ENCODE data around the gene TMPRSS11A. TPM values are rescaled to one million over a fixed set of nuclear protein-coding genes. Genes with fewer than 3 reads are reported as not detected.

TMPRSS11A gene
- total RNA-seq, 1 experiment from 2014 or later, result not detected

DNA sequence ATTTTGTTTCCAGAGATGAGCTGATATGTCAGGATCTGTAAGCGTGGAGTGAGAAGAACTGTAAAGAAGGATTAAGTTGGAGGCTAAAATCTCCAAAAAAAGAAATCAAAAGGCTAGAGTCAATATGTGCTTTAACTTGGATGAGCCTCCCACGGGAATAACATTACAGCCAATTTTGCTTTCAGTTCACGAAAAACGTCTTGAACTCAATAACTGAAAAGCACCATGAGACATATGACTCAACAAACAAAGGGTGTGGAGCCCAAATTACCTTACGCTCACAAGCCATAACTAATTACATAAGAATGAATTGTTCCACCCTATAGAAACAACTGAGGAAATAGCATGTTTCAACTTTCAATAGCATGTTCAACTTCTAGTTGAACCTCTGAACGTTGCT, 101.8 kb downstream of the TMPRSS11A start:
- no peak for TF ChIP-seq SIN3A (IDR thresholded peaks at IDR 0.05; ENCODE audit: borderline replicate concordance, insufficient read depth, low read depth, low read length)
- TF ChIP-seq TCF7L2 (IDR thresholded peaks at IDR 0.05; ENCODE audit: low read depth, low read length), result no peak
- TF ChIP-seq, protein P1, sequence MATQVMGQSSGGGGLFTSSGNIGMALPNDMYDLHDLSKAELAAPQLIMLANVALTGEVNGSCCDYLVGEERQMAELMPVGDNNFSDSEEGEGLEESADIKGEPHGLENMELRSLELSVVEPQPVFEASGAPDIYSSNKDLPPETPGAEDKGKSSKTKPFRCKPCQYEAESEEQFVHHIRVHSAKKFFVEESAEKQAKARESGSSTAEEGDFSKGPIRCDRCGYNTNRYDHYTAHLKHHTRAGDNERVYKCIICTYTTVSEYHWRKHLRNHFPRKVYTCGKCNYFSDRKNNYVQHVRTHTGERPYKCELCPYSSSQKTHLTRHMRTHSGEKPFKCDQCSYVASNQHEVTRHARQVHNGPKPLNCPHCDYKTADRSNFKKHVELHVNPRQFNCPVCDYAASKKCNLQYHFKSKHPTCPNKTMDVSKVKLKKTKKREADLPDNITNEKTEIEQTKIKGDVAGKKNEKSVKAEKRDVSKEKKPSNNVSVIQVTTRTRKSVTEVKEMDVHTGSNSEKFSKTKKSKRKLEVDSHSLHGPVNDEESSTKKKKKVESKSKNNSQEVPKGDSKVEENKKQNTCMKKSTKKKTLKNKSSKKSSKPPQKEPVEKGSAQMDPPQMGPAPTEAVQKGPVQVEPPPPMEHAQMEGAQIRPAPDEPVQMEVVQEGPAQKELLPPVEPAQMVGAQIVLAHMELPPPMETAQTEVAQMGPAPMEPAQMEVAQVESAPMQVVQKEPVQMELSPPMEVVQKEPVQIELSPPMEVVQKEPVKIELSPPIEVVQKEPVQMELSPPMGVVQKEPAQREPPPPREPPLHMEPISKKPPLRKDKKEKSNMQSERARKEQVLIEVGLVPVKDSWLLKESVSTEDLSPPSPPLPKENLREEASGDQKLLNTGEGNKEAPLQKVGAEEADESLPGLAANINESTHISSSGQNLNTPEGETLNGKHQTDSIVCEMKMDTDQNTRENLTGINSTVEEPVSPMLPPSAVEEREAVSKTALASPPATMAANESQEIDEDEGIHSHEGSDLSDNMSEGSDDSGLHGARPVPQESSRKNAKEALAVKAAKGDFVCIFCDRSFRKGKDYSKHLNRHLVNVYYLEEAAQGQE (IDR thresholded peaks at IDR 0.05; ENCODE audit: insufficient read depth in 1 of 2, low read depth in 2 of 2, low read length in 1 of 2), result no peak
- TF ChIP-seq CTCF (IDR thresholded peaks at IDR 0.05), result no peak
- TF ChIP-seq POLR2AphosphoS5 (IDR thresholded peaks at IDR 0.05; ENCODE audit: low read depth, low read length), result no peak
- Histone ChIP-seq H3K9me3 (ENCODE audit: control insufficient read depth, insufficient read depth, low read depth, low read length) (no peaks in the 10 kb centered on the region), H3K36me3 (ENCODE audit: control insufficient read depth, insufficient read depth, low read length) (no peaks in the 10 kb centered on the region), H3K27me3 (ENCODE audit: control insufficient read depth, insufficient read depth, low read length) (no peaks in the 10 kb centered on the region), H3K27ac (ENCODE audit: low read length) (no peak overlapping the region), H3K4me1 (ENCODE audit: control insufficient read depth, insufficient read depth, low read length) (no peaks in the 10 kb centered on the region), H3K4me3 (ENCODE audit: low read depth in 2 of 2, low read length in 2 of 2) (no peak overlapping the region)
- CTCF ChIA-PET, result no interaction called here
- intact Hi-C loops (cut with micrococcal nuclease; ENCODE audit: unreplicated experiment), result no loop called here
- DNase-seq (ENCODE audit: low read depth, low spot score) (no peak), ATAC-seq (no peak)
- in situ Hi-C loops (cut with HindIII; ENCODE audit: low pct_unique_long_range_greater_than_20kb, low sequenced_read_pairs), result no loop called here
- POLR2A ChIA-PET, result no interaction called here
- BruUV-seq (replicated peaks), result no TSS peak

Other genes with a start within 250 kb of the TMPRSS11A start
- gene GNRHR, start 209.1 kb downstream of the TMPRSS11A start, total RNA-seq (2021; ENCODE audit: unreplicated experiment), result not detected
- not detected for gene TMPRSS11D, start 79.5 kb downstream of the TMPRSS11A start, total RNA-seq (2021; ENCODE audit: unreplicated experiment)
- gene TMPRSS11F, start 166.4 kb upstream of the TMPRSS11A start, total RNA-seq (2021; ENCODE audit: unreplicated experiment), result not detected